ENCODE results near the gene ITGB2. TPM values are rescaled to one million over a fixed set of nuclear protein-coding genes. Genes with fewer than 3 reads are reported as not detected.

ITGB2 gene
- total RNA-seq, 1 donor from 2014 or later, result 35.1 TPM

DNA sequence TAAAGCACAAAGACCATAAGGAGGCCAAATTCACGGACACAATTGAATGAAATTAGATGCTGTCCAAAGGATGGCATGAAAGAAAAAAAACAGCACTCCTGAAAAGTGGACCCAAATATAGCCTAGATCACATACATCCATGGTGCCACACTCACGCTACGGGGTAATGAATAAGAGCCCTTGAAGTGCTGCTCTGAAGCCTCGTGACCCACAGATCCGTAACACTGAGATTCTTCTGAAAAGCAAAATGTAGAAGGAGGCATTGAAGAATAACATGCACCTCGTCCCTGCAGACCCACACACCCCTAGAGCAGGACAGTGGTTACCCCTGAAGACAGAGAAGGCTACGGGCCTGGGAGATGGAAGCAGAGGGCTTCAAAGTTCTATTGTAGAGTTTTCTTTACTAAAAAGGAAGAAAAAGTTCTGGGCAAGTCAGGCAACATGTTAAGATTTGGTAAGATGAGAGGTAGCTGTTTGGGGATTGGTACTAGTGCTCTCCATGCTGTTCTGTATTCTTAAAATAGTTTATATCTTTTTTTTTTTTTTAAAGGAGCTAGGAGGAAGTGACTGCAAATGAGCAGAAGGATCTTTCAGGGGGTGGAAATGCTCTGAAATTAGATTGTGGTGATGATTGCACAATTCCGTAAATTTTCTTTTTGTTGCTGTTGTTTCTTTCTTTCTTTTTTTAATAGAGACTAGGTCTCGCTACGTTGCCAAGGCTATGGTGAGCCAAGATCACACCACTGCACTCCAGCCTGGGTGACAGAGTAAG is 4.1 kb upstream of the ITGB2 start:
- DNase-seq (ENCODE audit: extremely low spot score in 2 of 2), result no peak
- intact Hi-C loops (cut with DNase I), result no loop called here
- no peak overlapping the region for H3K4me3 ChIP-seq
- H3K9me3 ChIP-seq, result no peaks in the 10 kb centered on the region
- no peak overlapping the region for H3K27ac ChIP-seq
- H3K27me3 ChIP-seq, result no peaks in the 10 kb centered on the region
- no peaks in the 10 kb centered on the region for H3K36me3 ChIP-seq
- H3K4me1 ChIP-seq, result peaks cover 9% of the 10 kb centered on the region
- TF ChIP-seq POLR2AphosphoS5 (IDR thresholded peaks at IDR 0.05; ENCODE audit: insufficient read depth in 1 of 2, low read depth in 1 of 2), result no peak
- TF ChIP-seq, protein P1, sequence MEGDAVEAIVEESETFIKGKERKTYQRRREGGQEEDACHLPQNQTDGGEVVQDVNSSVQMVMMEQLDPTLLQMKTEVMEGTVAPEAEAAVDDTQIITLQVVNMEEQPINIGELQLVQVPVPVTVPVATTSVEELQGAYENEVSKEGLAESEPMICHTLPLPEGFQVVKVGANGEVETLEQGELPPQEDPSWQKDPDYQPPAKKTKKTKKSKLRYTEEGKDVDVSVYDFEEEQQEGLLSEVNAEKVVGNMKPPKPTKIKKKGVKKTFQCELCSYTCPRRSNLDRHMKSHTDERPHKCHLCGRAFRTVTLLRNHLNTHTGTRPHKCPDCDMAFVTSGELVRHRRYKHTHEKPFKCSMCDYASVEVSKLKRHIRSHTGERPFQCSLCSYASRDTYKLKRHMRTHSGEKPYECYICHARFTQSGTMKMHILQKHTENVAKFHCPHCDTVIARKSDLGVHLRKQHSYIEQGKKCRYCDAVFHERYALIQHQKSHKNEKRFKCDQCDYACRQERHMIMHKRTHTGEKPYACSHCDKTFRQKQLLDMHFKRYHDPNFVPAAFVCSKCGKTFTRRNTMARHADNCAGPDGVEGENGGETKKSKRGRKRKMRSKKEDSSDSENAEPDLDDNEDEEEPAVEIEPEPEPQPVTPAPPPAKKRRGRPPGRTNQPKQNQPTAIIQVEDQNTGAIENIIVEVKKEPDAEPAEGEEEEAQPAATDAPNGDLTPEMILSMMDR (IDR thresholded peaks at IDR 0.05), result no peak
- no peak for TF ChIP-seq POLR2A (IDR thresholded peaks at IDR 0.05)

DNA sequence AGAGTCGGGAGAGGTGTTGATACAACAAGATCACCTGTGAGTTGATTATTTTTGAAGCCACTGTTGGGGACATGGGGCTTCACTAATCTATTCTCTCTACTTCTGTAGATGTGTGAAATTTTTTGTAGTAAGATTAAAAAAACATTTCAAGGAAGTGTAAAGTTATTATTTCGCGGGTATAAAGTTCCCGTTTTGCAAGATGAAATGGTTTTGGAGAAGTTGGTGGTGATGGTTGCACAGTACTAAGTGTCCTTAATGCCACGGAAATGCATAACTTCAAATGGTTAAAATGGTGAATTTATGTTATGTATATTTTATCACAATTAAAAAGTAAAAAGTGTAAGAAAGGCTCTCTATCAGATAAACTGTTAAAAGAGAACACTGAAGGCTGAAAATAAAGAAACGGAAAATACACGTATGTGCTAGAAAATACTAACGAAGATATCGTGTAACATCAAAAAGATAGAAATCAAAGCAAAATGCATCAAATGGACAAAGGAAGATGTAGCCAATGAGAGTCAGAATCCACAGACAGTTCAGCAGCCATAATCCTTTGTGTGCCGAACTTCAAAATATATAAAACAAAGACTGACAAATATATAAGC is 2.9 kb upstream of the ITGB2 start:
- TF ChIP-seq, protein P1 (IDR thresholded peaks at IDR 0.05), result no peak
- Histone ChIP-seq H3K9me3 (no peaks in the 10 kb centered on the region), H3K4me1 (peaks cover 9% of the 10 kb centered on the region), H3K4me3 (no peak overlapping the region), H3K27ac (no peak overlapping the region), H3K27me3 (no peaks in the 10 kb centered on the region), H3K36me3 (no peaks in the 10 kb centered on the region)
- intact Hi-C loops (cut with DNase I), result no loop called here
- DNase-seq (ENCODE audit: extremely low spot score in 2 of 2), result no peak

DNA sequence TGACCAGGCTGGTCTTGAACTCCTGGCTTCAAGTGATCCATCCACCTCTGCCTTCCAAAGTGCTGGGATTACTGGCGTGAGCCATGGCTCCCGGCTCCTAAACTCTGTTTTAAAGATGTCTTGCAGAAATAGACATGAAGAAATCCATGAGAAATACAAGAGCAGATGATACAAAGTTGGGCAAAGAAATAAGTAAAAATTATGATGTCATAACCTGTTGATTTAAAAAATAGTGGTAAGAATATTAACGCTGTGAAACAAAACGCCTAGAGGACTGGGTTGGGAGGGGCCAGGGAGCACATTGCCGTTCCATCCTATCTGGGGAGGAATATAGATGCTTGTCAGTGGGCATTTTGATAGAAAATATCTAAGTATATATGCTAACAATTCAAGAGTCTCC is 1.2 kb upstream of the ITGB2 start:
- Histone ChIP-seq H3K27ac (no peak overlapping the region), H3K27me3 (no peaks in the 10 kb centered on the region), H3K36me3 (no peaks in the 10 kb centered on the region), H3K4me3 (no peak overlapping the region), H3K4me1 (no peaks in the 10 kb centered on the region), H3K9me3 (no peaks in the 10 kb centered on the region)
- no peak for DNase-seq (ENCODE audit: extremely low spot score in 2 of 2)
- TF ChIP-seq, protein P1 (IDR thresholded peaks at IDR 0.05), result no peak
- TF ChIP-seq POLR2AphosphoS5 (IDR thresholded peaks at IDR 0.05; ENCODE audit: insufficient read depth in 1 of 2, low read depth in 1 of 2) (no peak), POLR2A (IDR thresholded peaks at IDR 0.05) (no peak)
- intact Hi-C loops (cut with DNase I), result no loop called here

DNA sequence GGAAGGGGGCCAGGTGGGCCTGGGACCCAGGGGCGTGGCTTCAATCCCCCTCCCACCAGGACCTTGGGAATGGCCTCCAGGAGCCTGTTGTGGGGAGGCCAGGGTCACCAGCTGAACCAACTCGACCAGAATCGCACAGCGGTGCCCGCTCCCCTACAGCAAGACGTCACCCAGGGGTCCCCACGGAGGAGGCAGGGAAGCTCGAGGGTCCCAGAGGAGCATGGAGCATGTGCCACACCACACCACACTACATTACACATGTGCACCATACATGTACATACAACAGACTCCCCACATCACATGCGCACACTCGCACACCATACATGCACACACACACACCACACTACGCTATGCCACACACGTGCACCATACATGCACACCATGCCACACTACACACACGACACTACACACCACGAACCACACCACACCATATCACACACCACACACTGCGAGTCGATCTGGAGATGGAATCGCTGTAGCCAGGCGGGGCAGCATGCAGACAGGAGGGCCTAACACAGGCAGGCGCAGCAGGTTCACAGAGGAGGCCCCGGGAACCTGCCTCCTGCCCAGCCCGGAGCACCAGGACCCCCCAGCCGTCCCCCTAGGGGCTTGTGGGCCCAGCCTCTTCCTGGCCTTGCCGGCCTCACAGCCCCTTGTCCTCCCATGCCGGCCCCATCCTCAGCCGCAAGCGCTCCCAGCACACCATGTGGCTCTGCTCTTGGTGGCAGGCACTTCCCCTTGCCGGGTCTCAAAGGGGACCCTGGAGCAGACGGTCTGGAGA is 596 bp downstream of the ITGB2 start:
- DNase-seq (ENCODE audit: extremely low spot score in 2 of 2), result no peak
- Histone ChIP-seq H3K36me3 (no peaks in the 10 kb centered on the region), H3K27me3 (no peaks in the 10 kb centered on the region), H3K4me1 (no peaks in the 10 kb centered on the region), H3K9me3 (no peaks in the 10 kb centered on the region), H3K27ac (no peak overlapping the region), H3K4me3 (peak overlapping the region; percentile 10 to 34)
- no peak for TF ChIP-seq POLR2AphosphoS5 (IDR thresholded peaks at IDR 0.05; ENCODE audit: insufficient read depth in 1 of 2, low read depth in 1 of 2)
- TF ChIP-seq, protein P1 (IDR thresholded peaks at IDR 0.05), result no peak
- no peak for TF ChIP-seq POLR2A (IDR thresholded peaks at IDR 0.05)
- intact Hi-C loops (cut with DNase I), result no loop called here
